ENCODE data around the gene KLF3.

KLF3 gene

DNA sequence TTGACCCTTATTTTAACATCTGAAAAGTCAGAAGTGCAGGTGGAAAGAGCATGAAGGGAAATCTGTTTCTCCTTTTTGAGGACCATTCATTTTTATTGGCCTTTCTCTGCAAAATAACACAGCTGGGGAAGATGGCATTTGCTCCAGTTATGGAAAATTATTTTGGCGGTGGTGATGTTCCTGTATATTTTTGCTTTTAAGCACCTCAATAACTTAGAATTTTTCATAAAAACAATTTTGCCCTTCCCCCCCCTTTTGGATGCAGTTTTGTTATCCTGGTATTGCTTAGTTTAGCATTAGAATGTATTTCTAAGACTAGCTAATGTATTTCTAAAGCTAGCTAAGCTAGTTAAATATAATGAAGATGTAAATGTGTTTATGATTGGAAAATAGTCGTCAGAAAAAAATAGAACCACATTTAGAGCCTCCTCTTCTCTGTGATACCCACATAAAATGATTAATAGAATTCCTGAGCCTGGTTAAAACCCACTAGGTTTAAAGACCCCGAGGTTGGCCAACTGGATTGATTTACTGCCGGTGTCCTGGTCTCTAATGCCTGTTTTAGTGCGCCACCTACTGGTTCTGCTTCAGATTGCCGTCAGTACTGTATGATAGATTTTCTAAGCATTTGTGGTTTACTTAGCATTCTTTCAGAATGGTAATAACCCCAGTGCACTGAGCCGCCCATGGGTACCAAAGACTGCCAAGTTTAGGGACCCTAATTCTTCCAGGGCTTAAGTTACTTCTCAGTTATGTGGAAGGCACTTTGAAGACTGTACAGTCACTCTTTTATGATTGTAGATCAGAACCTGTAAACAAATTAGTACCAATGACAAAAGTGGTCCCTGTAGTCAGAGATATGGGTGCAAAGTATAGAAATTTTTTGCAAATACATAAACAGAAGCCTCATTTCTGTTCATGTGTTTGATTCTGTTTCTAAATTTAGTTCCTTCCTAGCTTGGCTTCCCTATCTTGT, 11.4 kb downstream of the KLF3 start:
- DNase-seq, result peak; percentile 64

DNA sequence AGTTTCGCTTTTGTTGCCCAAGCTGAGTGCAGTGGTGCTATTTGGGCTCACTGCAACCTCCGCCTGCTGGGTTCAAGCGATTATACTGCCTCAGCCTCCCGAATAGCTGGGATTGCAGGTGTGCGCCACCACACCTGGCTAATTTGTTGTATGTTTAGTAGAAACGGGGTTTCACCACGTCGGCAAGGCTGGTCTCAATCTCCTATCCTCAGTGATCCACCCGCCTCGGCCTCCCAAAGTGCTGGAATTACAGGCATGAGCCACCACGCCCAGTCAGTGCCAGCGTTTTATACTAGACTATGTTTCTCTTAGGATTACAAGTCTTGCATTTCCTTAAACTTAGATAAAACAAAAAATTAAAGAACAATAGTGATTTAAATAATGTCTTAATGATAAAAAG, 13.0 kb downstream of the KLF3 start:
- DNase-seq, result no peak

DNA sequence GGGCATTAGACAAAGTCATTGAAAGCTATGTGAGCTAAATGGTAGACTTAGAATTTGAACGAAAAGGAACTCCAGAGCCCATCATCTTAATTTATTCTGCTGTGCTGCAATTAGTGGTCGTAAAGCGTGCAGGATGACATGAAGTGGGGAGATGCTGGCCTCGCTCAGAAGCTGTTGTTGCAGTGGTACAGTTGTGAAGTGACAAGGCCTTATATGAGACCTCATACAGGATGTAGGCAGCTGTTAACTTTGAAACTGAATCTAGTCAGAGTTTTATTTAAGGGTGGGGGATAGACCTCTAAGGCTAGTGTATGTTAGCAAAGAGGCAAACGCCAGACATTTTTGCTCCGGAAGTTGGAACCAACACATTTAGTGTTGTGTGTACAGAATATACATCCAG, 13.4 kb downstream of the KLF3 start:
- no peak for DNase-seq

DNA sequence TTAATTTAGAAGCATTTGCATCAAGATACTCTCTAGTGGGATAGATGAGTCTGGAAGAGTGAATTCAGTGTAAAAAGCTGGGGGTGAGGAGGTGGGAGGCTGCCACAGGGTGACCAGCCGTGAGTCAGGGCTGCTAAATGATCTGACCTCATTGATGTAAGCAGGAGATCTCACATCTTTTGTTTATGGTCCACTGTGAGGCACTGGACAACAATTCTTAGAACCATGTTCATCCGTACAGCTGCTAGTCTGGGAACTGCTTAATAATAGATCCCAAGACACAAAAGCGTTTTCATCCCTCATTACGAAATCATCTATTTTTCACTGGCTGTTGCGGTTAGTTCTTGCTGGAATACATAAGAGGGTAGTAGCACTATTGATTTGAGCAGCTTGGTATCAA, 14.1 kb downstream of the KLF3 start:
- no peak for DNase-seq

DNA sequence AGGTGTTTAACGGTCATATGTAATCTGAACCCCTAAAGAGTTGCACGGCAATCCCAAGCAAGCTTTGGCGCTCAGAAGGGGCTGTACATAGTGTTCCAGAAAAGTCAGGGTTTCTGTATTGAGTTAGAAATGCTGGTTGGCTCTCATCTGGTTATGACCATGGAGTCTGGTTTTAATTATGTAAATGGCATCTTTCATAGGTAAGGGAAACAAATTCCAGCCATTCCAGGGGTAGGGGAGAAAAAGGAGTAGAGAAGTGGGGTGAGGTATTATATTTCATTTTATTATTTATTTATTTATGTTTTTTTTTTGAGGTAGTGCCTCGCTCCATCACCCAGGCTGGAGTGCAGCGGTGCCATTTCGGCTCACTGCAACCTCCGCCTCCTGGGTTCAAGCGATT, 15.9 kb downstream of the KLF3 start:
- DNase-seq, result no peak

DNA sequence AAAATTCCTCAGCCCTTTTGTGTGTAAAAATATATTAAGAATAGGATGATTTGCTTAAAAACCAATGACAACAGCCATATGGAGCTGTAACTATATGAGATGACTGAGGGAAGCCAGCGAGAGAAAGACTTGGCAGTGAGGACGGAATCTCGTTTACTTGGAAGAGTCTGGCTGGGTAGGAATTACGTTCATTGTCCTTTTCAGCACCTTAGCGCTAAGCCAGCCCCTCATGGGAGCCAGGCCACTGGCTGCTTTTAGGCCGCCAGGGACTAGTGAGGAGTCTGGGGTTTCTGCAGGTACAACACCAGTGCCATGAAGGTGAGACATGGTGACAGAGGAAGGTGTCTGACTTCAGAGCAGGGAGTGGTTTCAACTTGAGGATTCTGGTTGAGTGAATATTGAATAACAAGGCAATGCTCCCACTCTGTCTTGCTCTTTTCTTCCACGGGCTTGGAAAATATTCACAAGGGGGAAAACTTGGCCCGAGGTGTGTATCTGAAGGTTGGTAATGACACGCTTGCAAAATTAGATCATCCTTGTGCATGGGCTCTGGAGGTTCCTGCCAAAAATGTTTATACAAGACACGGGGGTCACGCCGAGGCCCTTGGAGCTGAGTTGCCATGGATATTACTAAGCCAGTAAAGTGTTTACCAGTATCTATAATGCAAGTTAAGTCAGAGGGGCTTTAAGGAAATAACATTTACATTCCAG, 17.4 kb downstream of the KLF3 start:
- no peak for DNase-seq

DNA sequence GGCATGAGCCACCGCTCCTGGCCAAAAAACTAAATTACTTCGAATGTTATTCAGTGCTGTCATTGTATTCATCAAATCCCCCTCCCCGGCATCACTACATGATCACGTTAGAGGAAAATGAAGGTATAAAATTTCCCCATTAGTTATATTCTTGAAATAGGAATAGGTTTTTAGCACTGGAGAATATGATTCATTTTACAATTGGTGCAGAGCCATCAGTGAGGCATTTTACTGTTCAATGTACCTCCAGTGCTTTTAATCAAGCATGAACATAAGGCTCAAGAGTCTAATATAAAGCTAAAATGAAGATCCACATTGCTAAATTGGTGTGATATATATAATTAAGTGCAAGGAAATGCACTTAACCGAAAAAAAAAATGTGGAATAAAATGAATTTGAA, 18.3 kb downstream of the KLF3 start:
- no peak for DNase-seq

DNA sequence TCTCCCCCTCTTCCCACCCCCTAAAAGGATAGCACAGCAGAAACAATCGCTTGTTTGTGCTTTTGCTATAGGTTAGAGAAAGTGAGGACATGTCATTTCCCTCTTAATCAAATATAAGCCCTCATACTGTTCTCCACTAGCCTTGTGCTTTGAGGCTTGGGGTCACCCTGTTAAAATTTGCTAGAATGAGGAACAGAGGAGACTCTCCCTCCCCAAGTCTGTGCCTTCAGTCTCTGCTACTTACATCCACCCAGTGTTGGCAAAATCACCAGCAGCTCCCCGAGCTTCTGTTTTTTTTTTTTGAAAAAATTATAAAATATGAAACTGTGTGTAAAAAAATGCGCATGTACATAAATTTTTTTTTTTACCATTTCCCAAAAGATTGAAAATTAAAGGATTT, 19.3 kb downstream of the KLF3 start:
- DNase-seq, result no peak

DNA sequence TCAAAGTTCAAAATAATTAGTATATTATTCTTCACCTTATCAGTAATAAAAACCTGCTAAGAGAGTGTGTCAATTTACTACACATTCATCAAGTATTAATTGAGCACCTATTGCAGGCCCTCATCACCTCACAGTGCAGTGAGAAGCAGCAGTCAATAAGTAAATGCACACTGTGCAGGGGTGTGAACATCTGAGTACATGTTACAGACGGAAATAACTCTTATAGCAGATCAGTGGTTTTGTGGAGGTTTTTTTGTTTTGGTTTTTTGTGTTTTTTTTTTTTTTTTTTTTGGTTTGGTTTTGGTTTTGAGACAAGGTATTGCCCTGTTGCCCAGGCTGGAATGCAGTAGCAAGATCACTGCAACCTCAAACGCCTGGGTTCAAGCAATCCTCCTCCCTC, 20.3 kb downstream of the KLF3 start:
- no peak for DNase-seq

DNA sequence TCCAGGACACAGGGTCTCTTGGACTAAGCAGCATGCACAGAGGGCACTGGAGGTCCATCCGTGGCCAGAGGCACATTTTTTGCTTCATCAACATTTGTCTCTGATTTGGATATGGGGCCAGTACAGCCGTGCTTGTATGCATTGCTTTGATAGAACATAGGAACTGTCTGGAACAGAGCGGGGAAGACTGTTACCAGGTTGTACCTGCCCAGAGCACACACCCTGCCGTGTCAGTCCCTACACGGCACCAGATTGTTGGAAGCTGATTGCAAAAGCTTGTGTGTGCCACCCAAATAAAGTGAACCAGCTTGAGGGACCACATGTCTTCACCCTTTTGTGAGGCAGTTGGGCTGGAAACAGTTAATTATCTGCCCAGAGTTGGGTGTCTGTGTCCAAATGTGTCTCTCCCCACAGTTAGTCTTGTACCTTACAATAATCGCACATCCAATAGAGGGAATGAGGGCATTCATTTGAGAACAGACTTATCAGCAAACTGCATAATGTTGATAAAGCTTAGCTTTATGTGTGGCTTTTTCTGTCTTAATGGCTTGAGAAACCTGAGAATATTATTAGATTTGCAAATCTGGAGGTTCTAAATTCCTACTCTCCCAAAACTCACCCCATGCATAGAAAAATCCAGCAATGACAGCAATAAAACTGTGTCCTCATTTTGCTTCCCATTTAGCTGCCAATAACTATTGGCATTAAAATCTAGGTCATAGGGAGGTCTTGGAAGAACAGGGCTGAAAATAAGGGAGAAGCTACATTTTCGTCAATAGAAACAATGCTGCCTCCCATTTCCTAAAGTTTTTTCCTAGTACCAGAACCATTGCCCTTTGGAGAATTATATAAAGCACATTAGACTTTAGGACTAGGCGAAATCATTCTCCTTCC, 21.2 kb downstream of the KLF3 start:
- DNase-seq, result no peak

DNA sequence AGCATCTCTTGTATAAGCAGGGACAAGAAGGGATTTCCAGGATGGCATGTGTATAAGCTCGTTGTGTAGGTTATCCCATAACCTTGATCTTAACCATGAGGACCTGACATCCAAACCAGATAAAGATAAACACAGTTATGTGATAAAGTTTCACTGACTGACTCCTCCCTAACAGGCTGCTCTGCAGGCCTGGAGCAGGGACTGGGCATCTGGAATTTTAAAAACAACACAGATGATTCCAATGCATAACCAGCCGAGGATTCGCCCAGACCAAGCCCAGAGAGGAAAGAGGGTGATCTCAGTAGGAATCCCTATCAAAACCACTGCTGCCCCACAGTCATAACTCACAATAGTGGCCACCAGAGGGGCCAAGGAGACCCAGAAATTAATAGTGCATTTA, 22.7 kb downstream of the KLF3 start:
- DNase-seq, result no peak

DNA sequence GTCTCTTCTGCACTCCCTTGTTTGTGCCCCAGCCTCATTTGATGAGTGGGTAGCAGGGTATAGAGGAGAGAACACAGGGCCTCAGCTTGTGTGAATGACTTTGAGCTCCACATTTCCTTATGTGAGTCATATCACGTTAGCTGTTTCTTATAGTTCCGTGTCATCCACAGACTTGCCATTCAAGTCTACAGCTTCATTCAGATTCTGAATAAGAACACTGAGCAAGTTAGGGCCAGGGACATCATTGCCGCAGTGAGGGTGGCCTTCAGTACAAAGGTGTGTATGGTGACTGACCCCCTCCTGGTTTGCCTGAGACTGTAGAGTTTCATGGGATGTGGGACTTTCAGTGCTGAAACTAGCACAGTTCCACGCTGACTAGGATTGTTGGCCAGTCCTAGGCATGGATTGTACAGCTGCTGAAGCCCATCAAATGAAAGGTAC, 23.6 kb downstream of the KLF3 start:
- DNase-seq, result no peak

DNA sequence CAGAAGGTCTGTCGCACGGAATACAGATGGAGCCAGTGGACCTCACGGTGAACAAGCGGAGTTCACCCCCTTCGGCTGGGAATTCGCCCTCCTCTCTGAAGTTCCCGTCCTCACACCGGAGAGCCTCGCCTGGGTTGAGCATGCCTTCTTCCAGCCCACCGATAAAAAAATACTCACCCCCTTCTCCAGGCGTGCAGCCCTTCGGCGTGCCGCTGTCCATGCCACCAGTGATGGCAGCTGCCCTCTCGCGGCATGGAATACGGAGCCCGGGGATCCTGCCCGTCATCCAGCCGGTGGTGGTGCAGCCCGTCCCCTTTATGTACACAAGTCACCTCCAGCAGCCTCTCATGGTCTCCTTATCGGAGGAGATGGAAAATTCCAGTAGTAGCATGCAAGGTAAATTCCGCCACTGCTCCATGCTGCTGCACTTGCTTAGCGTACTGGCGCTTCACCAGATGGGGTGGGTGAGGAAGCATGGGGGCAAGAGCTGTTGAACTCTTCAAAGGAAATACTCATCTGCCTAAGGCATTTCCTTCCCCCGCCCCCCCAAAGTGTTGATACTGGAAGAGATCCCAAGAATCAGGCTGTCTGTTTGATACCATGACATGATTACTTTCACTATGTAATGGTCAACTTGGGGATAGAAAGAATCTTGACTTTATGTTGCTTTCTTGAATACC, 24.8 kb downstream of the KLF3 start:
- DNase-seq, result no peak

DNA sequence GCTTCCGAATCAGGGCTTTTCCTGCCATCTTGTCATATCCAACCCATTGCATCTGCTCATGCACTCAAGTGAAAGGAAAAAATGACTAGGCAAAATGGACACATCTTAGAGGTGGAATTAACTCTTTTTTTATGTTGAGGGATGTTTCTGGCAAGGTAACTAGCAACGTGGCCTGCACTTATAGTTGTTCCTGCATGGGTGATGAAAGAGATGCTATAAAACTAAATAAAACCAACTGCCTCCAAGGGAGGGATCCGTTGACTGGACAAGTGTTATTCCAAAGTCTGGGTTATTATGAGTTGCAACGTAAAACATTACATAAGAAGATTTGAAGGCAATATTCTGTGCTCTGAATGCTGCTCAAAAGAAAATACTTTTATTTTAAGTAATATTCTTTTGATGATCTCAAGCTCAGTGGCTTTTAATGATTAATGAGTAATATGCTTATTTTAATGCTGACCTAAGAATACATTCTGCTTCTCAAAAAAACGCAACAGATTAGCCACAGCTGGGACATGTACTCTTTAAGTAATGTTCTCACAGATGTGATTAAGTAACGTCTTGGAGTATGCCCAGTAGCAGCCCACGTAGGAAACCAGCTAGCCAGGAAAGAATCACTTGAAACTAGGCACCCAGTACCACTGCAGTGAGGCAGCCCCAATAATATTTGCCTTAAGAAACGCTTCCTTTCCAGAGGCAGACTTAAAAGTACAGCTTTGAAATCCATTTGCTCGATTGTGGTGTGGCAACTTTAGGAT, 27.4 kb downstream of the KLF3 start:
- DNase-seq, result no peak

DNA sequence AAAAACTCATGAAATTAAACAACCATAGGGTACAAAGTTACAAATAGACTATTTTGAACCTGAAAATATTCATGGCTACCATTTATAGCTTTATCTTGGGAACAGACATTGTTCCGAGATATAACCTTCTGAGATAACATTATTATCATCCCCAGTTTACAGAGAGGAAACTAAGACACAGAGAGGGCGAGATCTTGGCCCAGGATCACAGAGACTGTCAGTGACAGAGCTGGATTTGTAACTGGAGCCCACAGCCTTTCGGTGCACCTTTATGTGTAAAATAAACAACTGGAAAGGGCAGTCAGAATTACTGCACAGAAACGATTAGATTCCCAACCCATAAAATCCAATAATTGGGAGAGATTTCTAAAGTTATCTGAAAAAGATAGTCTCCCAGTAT, 28.4 kb downstream of the KLF3 start:
- DNase-seq, result no peak

DNA sequence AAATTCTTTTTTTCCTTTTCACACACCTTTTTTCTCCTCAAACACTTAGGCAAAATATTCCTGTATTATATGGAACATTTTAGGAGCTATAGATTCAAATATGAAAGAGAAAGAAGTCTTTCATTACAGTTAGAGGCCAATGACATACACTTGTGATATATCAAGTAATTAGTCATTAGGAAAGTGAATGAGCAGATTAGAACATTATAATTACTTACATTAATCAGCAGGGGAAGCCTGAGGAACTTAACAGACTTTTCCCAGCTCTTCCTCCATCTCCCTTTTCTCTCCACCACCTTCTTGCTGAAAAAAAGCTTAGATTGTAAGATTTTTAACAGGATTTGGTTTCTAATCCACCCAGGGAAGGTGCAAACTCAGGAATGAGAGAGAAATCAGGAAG, 29.6 kb downstream of the KLF3 start:
- DNase-seq, result no peak

DNA sequence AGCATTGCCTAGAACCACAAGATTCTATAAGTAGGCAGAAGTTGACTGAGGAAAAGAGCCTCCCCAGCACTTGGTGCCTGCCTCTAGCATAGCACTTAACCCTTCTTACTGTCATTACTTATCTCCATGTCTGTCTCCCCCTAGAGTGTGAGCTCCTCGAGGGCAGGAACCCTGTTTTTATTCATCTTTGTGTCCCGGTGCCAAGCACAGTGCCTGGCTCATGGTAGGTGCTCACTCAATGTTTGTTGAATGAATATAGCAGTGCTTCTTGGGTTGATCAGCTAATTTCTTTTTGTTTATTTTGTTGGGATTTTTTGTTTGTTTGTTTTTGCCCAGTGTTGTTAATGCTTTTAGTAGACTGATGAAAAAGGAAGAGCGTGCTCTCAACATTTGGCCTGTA, 30.3 kb downstream of the KLF3 start:
- DNase-seq, result no peak

DNA sequence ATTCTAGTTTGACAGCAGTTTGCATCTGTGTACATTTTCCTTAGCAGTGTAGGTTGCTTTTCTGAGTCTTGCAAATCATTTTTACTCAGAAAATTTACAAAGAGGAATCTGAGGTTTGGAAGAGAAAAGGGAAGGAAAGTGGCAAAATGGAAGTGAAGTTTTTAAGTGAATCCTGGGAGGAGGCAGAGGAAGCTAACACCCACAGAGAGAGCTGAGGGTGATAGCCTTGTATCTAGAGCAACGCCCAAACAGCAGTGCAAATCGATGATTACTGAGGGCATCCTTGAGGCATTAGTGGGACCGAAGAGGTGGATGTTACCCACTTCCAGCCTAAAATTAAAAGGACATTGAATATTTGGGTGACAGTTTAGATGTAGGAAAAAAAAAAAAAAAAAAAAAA, 31.8 kb downstream of the KLF3 start:
- DNase-seq, result no peak

DNA sequence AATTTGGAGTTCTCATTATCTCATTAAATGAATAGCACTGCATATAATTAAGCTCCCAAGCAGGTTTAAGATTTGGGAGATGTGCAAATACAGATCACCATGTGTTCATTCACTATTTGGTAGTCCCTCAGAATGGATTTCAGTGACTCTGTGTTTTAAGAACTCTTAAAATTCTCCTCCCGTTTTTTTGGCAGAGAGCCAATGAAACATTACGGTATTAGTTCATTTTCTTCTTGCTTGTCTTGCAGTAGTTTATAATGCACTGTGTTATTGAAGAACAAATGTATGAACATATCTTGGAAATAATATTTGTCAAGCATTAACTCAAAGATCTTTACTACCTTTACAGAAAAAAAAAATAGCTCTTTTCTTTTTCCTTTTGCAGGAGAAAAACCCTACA, 32.7 kb downstream of the KLF3 start:
- DNase-seq, result no peak

DNA sequence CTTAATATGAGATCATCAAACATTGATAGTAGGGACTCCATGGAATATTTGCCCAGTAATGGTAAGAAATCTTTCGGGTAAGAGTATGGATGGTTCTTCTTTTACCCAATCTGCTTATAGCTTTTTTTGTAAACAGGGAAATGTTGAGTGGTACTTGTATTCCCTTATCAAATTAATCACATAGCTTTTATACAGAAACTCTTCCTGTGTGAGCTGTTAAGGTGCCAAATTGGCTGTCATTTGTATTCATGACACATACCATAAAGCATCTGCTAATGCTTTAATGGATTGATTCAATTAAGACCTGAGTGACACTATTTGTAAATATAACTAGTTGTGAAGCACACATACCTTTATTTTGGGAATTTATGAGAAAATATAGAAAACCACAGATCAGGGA, 34.2 kb downstream of the KLF3 start:
- DNase-seq, result no peak

DNA sequence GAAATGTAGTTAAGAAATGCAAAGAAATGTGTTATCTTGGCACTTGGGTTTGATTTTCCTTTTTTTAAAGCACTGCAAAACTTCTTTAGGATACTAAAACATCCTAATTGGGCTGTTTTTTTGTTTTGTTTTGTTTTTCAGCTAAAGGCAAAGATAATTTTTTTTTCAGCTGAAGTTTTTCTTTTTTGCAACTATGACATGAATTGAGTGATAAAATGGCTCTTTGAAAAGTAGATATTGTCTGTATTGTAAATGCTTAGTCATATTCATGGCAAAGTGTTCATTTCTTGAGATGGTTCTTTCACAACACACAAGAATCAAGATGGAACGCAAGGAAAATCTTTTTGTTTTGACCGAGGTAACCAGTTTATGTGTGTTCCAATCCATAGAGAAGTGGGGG, 35.1 kb downstream of the KLF3 start:
- DNase-seq, result no peak

DNA sequence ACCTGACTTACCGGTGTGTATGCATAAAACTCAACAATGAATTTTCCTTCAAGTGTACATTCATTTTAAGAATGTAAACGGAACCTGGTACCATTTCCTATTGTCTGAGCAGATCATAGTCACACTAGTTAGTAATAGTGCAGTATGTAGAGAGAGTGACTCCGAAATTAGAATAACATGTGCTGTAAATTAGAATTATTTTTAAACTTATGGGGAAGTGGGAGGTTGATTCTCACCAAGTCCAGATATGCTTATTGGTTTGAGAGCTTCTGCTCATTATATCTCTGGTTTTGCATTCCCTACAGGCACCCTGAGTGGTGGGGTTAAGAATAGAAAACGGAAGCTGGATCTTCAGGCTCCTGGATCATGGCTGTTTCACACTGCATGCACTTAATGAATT, 39.6 kb downstream of the KLF3 start:
- DNase-seq, result no peak

Data from NCI-H1092 treated with DMSO at 0.1 percent for 48 hours (cell line).